Stimulated activated CD8-positive, alpha-beta memory T cell treated with anti-CD3 and anti-CD28 coated beads, Interleukin-4, amount 100 ng/mL, for 4 hours (primary cell): ENCODE results near the gene HOXD4.

ENCODE experiments used
- DNase-seq, 2 donors: peaks; one replicate each; pipeline ENCODE4 v3.0.0-alpha.2; 2020; ENCODE audit warnings: low read depth in 2 of 2, low spot score in 1 of 2

HOXD4 gene

DNA sequence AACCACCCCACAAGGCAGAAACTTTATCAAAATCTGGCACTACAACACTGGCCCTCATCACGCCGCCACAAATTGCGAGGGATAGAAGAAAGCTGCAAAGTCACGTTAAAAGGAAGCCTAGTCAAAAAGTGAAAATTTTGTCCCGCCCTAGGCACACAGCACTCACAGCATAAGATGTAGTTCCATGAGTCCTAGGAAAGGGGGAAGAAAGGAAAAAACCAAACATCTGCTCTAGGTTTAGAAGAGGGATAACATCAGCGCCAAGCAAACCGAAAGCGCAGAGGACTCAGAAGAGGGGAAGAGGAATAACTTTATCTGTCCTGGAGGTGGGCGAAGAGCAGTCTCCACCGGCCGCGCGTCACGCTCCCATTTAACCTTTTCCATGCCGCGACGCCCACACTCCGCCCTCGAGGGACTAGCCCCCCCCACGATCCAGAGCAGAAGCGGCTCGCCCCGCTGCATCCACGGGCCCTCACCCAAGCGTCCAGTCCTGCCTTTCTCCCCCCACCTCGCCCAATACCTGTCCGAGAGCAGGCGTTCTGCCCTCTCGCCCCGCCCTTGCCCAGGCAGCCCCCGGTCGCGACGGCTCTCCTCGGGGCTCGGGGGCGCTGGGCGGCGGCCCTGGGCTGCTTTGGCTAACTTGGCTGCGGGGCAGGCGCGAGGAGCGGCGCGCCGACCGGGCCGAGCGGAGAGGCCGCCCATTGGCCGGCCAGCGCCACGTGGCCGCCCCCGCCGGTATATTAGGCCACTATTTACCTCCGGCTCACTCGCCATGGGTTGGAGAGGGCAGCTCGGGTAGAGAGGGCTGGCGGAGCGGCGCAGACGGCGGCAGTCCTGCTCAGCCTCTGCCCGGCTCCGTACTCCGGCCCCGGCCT lies 36.8 kb downstream of the HOXD4 start, which contains the start of gene HOXD1:
HOXD1 (plus strand) TSS at position 770 of the 875 bp plus-strand sequence. CDS start 134 bp downstream, outside the sequence.
- no peak for DNase-seq

DNA sequence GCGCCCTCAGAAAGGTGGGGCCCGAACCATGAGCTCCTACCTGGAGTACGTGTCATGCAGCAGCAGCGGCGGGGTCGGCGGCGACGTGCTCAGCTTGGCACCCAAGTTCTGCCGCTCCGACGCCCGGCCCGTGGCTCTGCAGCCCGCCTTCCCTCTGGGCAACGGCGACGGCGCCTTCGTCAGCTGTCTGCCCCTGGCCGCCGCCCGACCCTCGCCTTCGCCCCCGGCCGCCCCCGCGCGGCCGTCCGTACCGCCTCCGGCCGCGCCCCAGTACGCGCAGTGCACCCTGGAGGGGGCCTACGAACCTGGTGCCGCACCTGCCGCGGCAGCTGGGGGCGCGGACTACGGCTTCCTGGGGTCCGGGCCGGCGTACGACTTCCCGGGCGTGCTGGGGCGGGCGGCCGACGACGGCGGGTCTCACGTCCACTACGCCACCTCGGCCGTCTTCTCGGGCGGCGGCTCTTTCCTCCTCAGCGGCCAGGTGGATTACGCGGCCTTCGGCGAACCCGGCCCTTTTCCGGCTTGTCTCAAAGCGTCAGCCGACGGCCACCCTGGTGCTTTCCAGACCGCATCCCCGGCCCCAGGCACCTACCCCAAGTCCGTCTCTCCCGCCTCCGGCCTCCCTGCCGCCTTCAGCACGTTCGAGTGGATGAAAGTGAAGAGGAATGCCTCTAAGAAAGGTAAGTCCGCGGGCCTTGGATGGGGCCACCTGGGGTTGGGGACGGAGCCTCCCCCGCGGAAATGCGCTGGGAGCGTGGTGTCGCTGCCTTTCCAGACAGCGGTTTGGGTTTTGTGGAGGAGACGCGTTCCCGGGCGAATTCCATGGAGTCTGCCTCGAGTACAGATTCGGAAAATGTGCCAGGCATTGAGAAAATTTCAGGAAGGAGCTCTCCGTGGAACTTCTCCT lies 37.7 kb downstream of the HOXD4 start:
- no peak for DNase-seq

DNA sequence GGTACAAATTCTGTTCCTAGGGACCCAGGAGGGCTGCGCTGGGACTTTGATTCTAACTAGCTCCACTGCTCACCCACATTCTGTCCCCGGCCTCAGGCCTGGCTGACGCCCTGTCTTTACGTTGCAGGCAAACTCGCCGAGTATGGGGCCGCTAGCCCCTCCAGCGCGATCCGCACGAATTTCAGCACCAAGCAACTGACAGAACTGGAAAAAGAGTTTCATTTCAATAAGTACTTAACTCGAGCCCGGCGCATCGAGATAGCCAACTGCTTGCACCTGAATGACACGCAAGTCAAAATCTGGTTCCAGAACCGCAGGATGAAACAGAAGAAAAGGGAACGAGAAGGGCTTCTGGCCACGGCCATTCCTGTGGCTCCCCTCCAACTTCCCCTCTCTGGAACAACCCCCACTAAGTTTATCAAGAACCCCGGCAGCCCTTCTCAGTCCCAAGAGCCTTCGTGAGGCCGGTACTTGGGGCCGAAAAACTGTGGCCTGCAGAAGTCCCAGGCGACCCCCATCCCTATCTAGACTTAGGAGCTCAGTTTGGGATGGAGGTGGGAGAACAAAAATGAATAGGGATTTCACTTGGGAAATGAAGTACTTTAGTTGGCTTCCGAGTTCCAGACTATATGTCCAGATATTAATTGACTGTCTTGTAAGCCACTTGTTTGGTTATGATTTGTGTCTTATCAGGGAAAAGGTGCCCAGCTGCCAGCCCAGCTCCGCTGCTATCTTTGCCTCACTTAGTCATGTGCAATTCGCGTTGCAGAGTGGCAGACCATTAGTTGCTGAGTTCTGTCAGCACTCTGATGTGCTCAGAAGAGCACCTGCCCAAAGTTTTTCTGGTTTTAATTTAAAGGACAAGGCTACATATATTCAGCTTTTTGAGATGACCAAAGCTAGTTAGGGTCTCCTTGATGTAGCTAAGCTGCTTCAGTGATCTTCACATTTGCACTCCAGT lies 38.6 kb downstream of the HOXD4 start:
- DNase-seq: no peak

DNA sequence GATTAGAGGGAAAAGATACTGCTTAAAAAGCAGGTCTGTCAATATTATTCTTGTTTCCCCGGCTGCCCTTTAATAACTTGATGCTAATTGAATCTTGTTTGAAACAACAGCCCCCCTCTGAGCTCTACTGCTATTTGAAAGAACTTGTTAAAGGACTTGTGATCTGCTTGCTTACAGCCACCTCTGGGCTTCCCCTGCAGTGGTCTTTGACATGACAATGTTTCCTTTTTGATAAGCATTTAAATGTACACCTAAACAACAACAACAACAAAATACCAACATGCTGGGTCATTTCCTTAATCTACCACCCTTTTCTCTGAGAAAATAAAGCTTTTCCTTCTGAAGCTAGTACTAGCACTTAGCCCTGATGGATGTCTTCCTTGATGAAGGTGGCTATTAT lies 41.0 kb downstream of the HOXD4 start:
- no peak for DNase-seq

DNA sequence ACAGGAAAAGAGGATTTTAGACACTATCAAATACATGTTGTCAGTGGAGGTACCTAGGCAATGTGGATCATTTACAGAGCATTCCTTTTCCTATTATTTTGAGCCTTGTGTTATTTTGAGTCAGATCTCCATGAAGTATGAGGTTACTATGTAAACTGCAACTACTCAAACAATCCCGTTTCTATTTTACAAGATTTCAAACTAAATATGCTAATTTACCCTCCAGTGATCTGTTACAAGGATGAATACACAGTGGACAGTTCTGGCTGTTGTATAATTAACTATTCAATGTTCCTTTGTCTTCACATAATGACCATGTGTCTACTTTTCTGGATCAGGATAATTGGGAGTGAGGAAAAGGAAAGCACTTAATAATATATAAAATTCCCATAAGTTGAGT lies 41.7 kb downstream of the HOXD4 start:
- DNase-seq: no peak

DNA sequence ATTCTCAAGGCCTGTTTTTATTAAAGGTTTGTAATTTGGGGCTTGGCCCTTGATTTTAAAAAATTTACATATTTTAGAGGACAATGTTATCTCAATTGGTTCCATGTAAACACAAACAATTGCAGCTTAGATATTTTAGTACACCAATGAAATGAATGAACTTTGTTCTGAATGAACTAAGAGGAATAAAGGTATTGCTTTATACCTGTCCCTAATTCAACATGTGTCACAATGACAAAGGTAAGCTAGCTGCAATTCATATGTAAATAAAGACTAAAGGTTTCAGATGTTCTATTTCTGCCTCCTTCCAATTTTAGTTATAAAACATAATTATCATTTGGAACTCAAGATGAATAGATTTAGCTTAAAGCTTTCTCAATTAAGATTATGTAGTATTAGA lies 48.6 kb downstream of the HOXD4 start:
- no peak for DNase-seq

DNA sequence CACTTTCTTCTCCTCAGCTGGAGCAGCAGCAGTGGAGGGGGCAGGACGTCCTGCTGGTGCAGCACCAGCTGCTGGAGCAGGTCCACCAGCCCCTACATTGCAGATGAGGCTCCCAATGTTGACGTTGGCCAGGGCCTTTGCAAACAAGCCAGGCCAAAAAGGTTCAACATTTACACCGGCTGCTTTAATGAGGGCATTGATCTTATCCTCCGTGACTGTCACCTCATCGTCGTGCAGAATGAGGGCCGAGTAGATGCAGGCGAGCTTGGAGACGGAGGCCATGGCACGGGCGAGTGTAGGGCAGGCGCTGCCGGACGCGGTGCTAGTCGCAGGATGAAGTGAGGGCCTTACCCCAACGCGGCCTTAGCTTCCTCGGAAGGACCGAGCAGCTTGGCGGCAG lies 49.6 kb downstream of the HOXD4 start:
- no peak for DNase-seq

DNA sequence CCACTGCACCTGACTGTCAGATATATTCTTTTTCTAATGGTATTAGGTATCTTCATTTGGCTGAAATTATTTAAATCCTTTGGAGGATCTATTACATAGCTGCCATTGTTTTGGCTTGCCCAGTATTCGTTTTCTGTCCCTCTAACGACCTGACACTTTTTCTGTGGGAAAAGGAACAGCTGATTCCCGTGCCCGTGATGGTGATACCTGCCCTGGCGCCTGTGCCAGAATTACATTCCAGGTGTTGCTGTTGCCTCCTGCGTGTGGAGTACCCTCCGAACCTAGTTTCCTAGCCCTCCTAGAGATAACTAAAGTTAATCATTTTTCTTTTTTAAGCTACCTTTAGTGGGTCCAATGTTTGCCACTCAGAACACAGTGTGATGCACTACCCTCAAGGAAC lies 51.1 kb downstream of the HOXD4 start:
- no peak for DNase-seq
